A549 (cell line): ENCODE results near the gene SAG. TPM values are rescaled to one million over a fixed set of nuclear protein-coding genes. Genes with fewer than 3 reads are reported as not detected.
"Not testable (repeated sequence)": the region's sequence is repeated elsewhere in the genome, so short reads cannot be mapped to it uniquely, and the experiment has no call there.

Experiments
- ATAC-seq, 2 experiments: fragments of 200-7000 bp in 1 of 2; fragments of >200 bp in 1 of 2; cut with Nextera tagmentation in 1 of 2; cut with Tn5 transposase in 1 of 2; 3 replicates each; pipeline versions ENCODE4 v1.8.0 to v1.9.1; 2018 to 2020; ENCODE audit warnings: mild to moderate bottlenecking in 1 of 2, moderate library complexity in 1 of 2
- CTCF ChIA-PET: fragments of 300-600 bp; sonication (Branson Sonifier 250); formaldehyde crosslinking; extraction: SDS; loops from one replicate; lab custom pipeline; 2021; ENCODE audit warnings: antibody characterized with exemption, inconsistent platforms; lab: Yijun Ruan, JAX
- POLR2A ChIA-PET: fragments of 350-600 bp; formaldehyde crosslinking; extraction: SDS; loops from one replicate; lab custom pipeline; 2021; ENCODE audit warnings: antibody characterized with exemption, inconsistent platforms; lab: Yijun Ruan, JAX
- DNase-seq, 2 experiments: peaks; one replicate each; pipeline versions ENCODE4 v3.0.0 to v3.0.0-alpha.2; 2011 to 2016; ENCODE audit warnings: low read depth in 1 of 2, low spot score in 1 of 2
- FAIRE-seq: peaks from 2 replicates; lab custom pipeline; 2011; peaks lifted over from hg19 to GRCh38; lab: Jason Lieb, UNC
- H3K27ac ChIP-seq, 2 experiments: fragments of >200 bp; sonication (Bioruptor Twin); formaldehyde crosslinking; 3 replicates each; pipeline ENCODE4 v1.5.1; 2016 to 2017
- H3K4me1 ChIP-seq: fragments of >200 bp; sonication (Bioruptor Twin); formaldehyde crosslinking; 3 replicates; pipeline ENCODE4 v1.6.1; 2016
- H3K4me2 ChIP-seq: fragments of >200 bp; sonication (Bioruptor Twin); formaldehyde crosslinking; 3 replicates; pipeline ENCODE4 v1.6.1; 2016
- H3K4me3 ChIP-seq: fragments of >200 bp; sonication (Bioruptor Twin); formaldehyde crosslinking; 3 replicates; pipeline ENCODE4 v1.5.1; 2016
- H3K9me3 ChIP-seq: fragments of >200 bp; sonication (Bioruptor Twin); formaldehyde crosslinking; 3 replicates; pipeline ENCODE4 v1.6.1; 2016
- ATOH8 ChIP-seq: fragments of 250-450 bp; sonication (Bioruptor Pico); IDR thresholded peaks from 2 replicates; pipeline ENCODE4 v1.5.0; 2020; ENCODE audit warnings: low read depth, mild to moderate bottlenecking, moderate library complexity
- BHLHE40 ChIP-seq: IDR thresholded peaks from 2 replicates; pipeline ENCODE4 v1.6.1; 2012; ENCODE audit warnings: low read depth, low read length, inconsistent platforms
- CHD2 ChIP-seq: fragments of 150-350 bp; IDR thresholded peaks from 2 replicates; pipeline ENCODE4 v1.6.1; 2014; ENCODE audit warnings: low read length; ENCODE audit not compliant: partially characterized antibody
- CTCF ChIP-seq: fragments of >200 bp; sonication (Bioruptor Twin); formaldehyde crosslinking; IDR thresholded peaks from 3 replicates; pipeline ENCODE4 v1.5.1; 2016
- FOXS1 ChIP-seq: fragments of 250-450 bp; sonication (Bioruptor Pico); IDR thresholded peaks from 2 replicates; pipeline ENCODE4 v1.5.0; 2020; ENCODE audit warnings: mild to moderate bottlenecking, moderate library complexity
- GATA3 ChIP-seq: IDR thresholded peaks from 2 replicates; pipeline ENCODE4 v1.6.1; 2012; ENCODE audit warnings: borderline replicate concordance
- HDAC2 ChIP-seq: fragments of 200-600 bp; sonication (generic); IDR thresholded peaks from 2 replicates; pipeline ENCODE4 v1.6.1; 2016
- HOXB5 ChIP-seq: fragments of 250-450 bp; sonication (Bioruptor Pico); IDR thresholded peaks from 2 replicates; pipeline ENCODE4 v1.5.0; 2020; ENCODE audit warnings: mild to moderate bottlenecking, moderate library complexity
- KDM1A ChIP-seq: fragments of 200-600 bp; sonication (generic); IDR thresholded peaks from 2 replicates; pipeline ENCODE4 v1.6.1; 2016; ENCODE audit warnings: low read depth, mild to moderate bottlenecking
- KDM5A ChIP-seq: fragments of 200-600 bp; sonication (generic); IDR thresholded peaks from 2 replicates; pipeline ENCODE4 v1.6.1; 2016; ENCODE audit warnings: antibody characterized with exemption, mild to moderate bottlenecking
- NR3C1 ChIP-seq: fragments of >200 bp; sonication (Bioruptor Twin); formaldehyde crosslinking; IDR thresholded peaks from 3 replicates; pipeline ENCODE4 v1.6.1; 2017
- POLR2AphosphoS2 ChIP-seq: conservative IDR thresholded peaks from 2 replicates; pipeline ENCODE4 v1.6.1; 2012; ENCODE audit warnings: low read length, improper control_type of control experiment, inconsistent platforms
- RNF2 ChIP-seq: fragments of 200-600 bp; sonication (generic); IDR thresholded peaks from 2 replicates; pipeline ENCODE4 v1.6.1; 2016; ENCODE audit warnings: low read depth, mild to moderate bottlenecking, antibody characterized with exemption, moderate library complexity, borderline replicate concordance
- TFCP2L1 ChIP-seq: fragments of 250-450 bp; sonication (Bioruptor Pico); IDR thresholded peaks from 2 replicates; pipeline ENCODE4 v1.5.0; 2021; ENCODE audit warnings: mild to moderate bottlenecking
- USF2 ChIP-seq: fragments of 450-650 bp; IDR thresholded peaks from 2 replicates; pipeline ENCODE4 v1.6.1; 2014; ENCODE audit warnings: antibody characterized with exemption
- ZSCAN20 ChIP-seq: fragments of 250-450 bp; sonication (Bioruptor Pico); IDR thresholded peaks from 2 replicates; pipeline ENCODE4 v1.8.0; 2022; ENCODE audit warnings: mild to moderate bottlenecking, moderate library complexity
- WGBS: methylation state at CpG from one replicate; pipeline ENCODE4 v1.1.6; 2017; ENCODE audit errors: missing lambda C conversion rate; 5-methylcytosine and 5-hydroxymethylcytosine counted together
- polyA plus RNA-seq, 4 experiments: library from polyadenylated mRNA; depleted of rRNA in 3 of 4; stranded (reverse); fragments of >200 nt; fragmentation: RNase III in 1 of 4; extraction: RNeasy Plus Mini Kit Qiagen cat#74134 plus additional on column Dnase treatment in 1 of 4; gene quantifications; 2 replicates in 3 of 4; 3 replicates in 1 of 4; pipeline ENCODE4 v1.2.3, GENCODE V29; 2011 to 2017

SAG gene
- polyA plus RNA-seq, 2 of the 4 experiments (the other 2 are of a cell fraction), result not detected

DNA sequence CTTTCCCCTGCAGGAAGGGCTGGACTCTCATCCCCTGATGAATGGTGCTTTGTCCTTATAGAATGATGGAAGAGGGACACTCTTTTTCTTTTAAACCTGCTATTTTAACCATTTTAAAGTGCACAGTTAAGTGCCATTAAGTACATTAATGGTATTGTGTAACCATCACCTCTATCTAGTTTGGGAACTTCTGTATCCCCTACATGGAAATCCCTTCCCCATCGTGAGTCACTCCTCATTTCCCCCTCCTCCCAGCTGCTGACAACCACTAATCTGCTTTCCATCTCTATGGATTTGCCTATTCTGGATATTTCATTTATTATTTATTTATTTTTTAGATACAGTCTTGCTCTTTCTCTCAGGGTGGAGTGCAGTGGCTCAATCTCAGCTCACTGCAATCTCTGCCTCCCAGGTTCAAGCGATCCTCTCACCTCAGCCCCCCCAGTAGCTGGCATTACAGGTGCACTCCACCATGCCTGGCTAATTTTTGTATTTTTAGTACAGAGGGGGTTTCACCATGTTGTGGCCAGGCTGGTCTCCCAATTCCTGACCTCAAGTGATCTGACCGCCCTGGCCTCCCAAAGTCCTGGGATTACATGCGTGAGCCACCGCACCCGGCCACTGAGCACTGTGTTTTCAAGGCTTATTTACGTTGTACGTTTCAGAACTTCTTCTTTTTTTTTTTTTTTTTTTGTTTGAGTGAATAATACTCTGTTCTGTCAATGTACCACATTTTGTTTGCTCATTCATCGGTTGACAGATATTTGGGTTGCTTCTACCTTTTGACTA, 62.5 kb downstream of the SAG start (continued):
- no peak for TF ChIP-seq CTCF
- no peak for TF ChIP-seq TFCP2L1
- no peak for TF ChIP-seq POLR2AphosphoS2
- no peak for TF ChIP-seq ZSCAN20 (CRISPR knock-in tag)
- no peak for TF ChIP-seq BHLHE40
- TF ChIP-seq GATA3, result no peak
- TF ChIP-seq, all 56 proteins: peak for 0

DNA sequence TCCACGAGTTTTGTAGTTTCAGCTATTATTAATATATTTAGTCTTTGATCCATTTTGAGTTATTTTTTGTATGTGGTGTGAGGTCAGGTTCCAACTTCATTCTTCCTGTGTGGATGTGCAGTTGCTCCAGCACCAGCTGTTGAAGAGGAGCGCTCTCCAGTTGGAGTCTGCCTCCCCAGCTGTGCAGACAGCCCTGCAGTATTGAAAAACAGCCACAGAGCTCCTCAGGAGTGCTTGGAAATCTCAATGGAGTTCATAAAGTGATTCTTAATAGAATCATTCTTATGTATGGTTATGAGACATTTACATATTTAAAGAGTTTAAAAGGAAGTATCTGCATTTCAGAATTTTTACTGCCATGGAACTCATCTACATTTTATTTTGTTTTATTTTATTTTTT, 64.0 kb downstream of the SAG start:
- DNase-seq (no peak), FAIRE-seq (no peak), ATAC-seq (no peak)
- peaks cover 57% of the 10 kb centered on the region for H3K4me1 ChIP-seq
- WGBS, result 71% methylated on average over 2 of the region's 2 CpGs
- POLR2A ChIA-PET, result no interaction called here
- no peaks in the 10 kb centered on the region for H3K9me3 ChIP-seq
- H3K4me3 ChIP-seq, result no peak overlapping the region
- no peak for TF ChIP-seq KDM5A
- no peak for TF ChIP-seq FOXS1
- no peak for TF ChIP-seq USF2
- TF ChIP-seq RNF2, result no peak
- TF ChIP-seq KDM1A, result no peak
- TF ChIP-seq HDAC2, result no peak
- CTCF ChIA-PET, result interaction anchor here (0.6 to 3.1 kb wide), 3 partner anchors 11 to 17 kb away, joined by 3 to 9 read pairs (median 7); no protein-coding TSS in a partner anchor
- H3K4me2 ChIP-seq, result no peak overlapping the region
- H3K27ac ChIP-seq, result 0 out of 6 replicates have a peak overlapping the region, but pooled peaks of 1 of the 2 experiments have one; percentile 31

DNA sequence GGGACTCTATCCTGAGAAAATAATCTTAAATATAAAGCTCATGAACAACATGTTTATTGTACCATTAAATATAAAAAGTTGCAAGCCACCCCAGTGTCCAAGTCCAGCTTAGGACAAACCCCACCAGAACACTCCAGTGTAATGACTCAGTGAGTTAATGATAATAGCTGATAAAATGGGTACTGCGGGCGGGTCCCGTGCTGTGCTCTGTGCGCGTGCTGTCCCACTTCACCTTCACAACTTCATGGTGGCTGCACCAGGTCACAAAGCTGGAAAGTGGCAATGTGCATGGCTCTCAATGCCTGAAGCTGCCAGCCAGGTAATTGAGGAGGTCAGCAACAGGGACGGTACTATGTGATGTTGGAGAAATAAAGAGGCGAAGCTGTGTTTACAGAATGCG, 65.2 kb downstream of the SAG start:
- ATAC-seq (no peak), DNase-seq (no peak), FAIRE-seq (no peak)
- no peak overlapping the region for H3K4me3 ChIP-seq
- POLR2A ChIA-PET, result no interaction called here
- 86% methylated on average over 8 of the region's 8 CpGs for WGBS
- no peak for TF ChIP-seq ATOH8 (CRISPR knock-in tag)
- no peak for TF ChIP-seq HOXB5
- TF ChIP-seq NR3C1, result no peak
- no peak for TF ChIP-seq CHD2
- H3K4me2 ChIP-seq, result no peak overlapping the region
- CTCF ChIA-PET, result interaction anchor here (0.8 to 3.1 kb wide), 6 partner anchors 8 to 460 kb away, joined by 3 to 9 read pairs (median 5); no protein-coding TSS in a partner anchor
- H3K9me3 ChIP-seq, result no peaks in the 10 kb centered on the region
- peaks cover 57% of the 10 kb centered on the region for H3K4me1 ChIP-seq
- H3K27ac ChIP-seq, result 0 out of 6 replicates have a peak overlapping the region, but pooled peaks of 1 of the 2 experiments have one; percentile 3

GRCh38 chr2:233373316-233373715, 65.7 kb downstream of the SAG start:
- FAIRE-seq (no peak), DNase-seq (no peak), ATAC-seq (no peak)
- TF ChIP-seq KDM5A, result no peak
- no peak for TF ChIP-seq BHLHE40
- ChIA-PET POLR2A (no interaction called here), CTCF (interaction anchor here (0.8 to 3.1 kb wide), 7 partner anchors 7 to 459 kb away, joined by 3 to 9 read pairs (median 4); no protein-coding TSS in a partner anchor)
- Histone ChIP-seq H3K4me3 (no peak overlapping the region), H3K9me3 (no peaks in the 10 kb centered on the region), H3K4me2 (no peak overlapping the region), H3K27ac (no peak overlapping the region), H3K4me1 (peaks cover 57% of the 10 kb centered on the region)
- WGBS, result 75% methylated on average over 5 of the region's 5 CpGs

GRCh38 chr2:233374776-233375175, 67.2 kb downstream of the SAG start:
- ATAC-seq, H3K4me2 ChIP-seq, H3K9me3 ChIP-seq, H3K4me3 ChIP-seq, FAIRE-seq, POLR2A ChIA-PET, DNase-seq: not testable (repeated sequence)
- Histone ChIP-seq H3K4me1 (peaks cover 55% of the 10 kb centered on the region), H3K27ac (peak overlapping the region in 1 of 2 experiments; percentile 54; a peak in 1 of 6 replicates)
- WGBS, result 89% methylated on average over 11 of the region's 11 CpGs
- CTCF ChIA-PET, result interaction anchor here (0.6 to 1.8 kb wide), 4 partner anchors 10 to 69 kb away, joined by 3 to 4 read pairs (median 4); no protein-coding TSS in a partner anchor
